ENCODE measurements around the gene C1QTNF1. TPM values are rescaled to one million over a fixed set of nuclear protein-coding genes. Genes with fewer than 3 reads are reported as not detected.

The C1QTNF1 gene
- total RNA-seq, 5 donors from 2014 or later (not counting 1 experiment from before 2014, with no cell fraction given), result 0.10 to 0.57 (median 0.26) TPM; not detected in 1

DNA sequence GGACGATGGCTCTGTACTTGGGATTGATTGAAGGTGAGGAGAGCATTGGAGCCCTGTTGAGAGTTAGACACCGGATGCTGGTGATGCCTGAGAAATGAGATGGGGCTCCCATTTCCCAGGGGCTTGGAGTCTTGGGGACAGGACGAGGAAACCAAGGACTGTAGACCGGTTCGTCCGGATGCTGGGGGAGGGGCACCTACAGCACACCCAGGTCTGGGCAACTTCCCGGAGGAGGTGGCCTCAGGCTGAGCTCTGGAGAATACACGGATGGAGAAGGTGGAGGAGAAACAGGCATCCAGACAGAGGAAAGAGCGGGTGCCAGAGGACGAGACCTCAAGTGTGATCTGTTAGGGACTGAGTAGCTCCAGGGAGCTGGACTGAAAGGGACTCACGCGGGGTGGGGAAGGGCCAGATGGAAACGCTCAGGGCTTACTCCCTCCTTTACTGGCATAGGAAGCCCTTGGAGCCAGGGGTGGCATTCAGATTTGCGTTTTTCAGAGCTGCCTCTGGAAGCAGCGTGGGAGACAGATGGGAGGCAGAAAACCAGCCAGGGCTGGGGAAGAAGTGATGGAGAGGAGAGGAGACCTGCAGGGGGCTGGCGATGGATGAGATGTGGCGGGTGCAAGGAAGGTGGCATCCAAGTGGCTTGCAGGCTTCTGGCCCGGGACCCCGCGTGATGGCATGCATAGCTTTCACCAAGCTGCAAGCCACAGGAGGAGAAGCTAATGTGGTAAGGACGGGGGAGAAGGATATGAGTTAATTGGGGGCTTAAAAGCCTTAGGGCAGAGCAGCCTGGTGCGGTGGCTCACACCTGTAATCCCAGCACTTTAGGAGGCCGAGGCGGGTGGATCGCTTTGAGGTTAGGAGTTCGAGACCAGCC, 8.3 kb downstream of the C1QTNF1 start:
- H3K9me3 ChIP-seq, result no peaks in the 10 kb centered on the region
- Mint-ChIP-seq H3K27me3 (peaks cover 14 to 44% of the 10 kb centered on the region in 2 donors), H3K4me3 (no peak overlapping the region), H3K9me3 (no peaks in the 10 kb centered on the region), H3K36me3 (no peaks in the 10 kb centered on the region), H3K27ac (no peak overlapping the region), H3K4me1 (no peaks in the 10 kb centered on the region)
- ATAC-seq (replicated peaks in 1 of 4) (no peak), DNase-seq (no peak)
- peaks cover 0 to 51% of the 10 kb centered on the region in 2 experiments for H3K27me3 ChIP-seq (replicated peaks in 1 of 2; ENCODE audit: control insufficient read depth in 2 of 2, extremely low read depth in 1 of 2, insufficient read depth in 2 of 2, low read length in 1 of 2)
- H3K27ac ChIP-seq (ENCODE audit: low read length), result no peak overlapping the region
- WGBS (ENCODE audit: insufficient coverage), result 84% methylated on average over 19 of the region's 26 CpGs
- ChIA-PET CTCF (interaction anchor here in 1 of 2 donors (0.6 kb wide), 1 partner anchor 715 kb away, joined by 3 read pairs; no protein-coding TSS in a partner anchor), POLR2A (no interaction called here)
- H3K4me3 ChIP-seq (ENCODE audit: control insufficient read depth in 1 of 2, extremely low read depth in 1 of 2, low read length in 1 of 2), result no peak overlapping the region
- H3K36me3 ChIP-seq (ENCODE audit: control insufficient read depth in 2 of 2, extremely low read depth in 1 of 2, insufficient read depth in 1 of 2, low read length in 1 of 2), result no peaks in the 10 kb centered on the region
- no peaks in the 10 kb centered on the region for H3K4me1 ChIP-seq (ENCODE audit: control insufficient read depth in 1 of 2, extremely low read depth in 1 of 2, insufficient read depth in 2 of 2, low read length in 2 of 2)

DNA sequence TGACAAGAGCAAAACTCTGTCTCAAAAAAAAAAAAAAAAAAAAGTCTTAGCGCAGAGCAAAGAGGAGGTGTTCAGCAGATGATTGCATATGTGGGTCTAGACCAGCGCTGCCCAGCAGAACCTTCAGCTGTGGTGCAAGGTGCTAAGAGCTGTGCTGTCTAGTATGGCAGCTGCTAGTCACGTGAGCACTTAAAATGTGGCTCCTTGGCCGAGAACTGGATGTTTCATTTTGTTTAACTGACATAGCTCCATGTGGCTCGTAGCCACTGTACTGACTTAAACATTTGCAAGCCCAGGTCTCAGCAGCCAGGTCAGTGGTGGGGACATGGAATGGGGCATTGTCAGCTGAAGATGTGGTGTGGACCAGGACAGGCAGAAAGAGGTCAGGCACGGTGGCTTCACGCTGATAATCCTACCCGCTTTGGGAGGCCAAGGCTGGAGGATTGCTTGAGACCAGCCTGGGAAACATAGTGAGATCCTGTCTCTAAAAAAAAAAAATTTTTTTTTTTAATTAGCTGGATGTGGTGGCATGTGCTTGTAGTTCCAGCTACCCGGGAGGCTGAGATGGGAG, 9.2 kb downstream of the C1QTNF1 start:
- ATAC-seq (replicated peaks in 1 of 4) (no peak), DNase-seq (no peak)
- Histone ChIP-seq H3K27me3 (replicated peaks in 1 of 2; ENCODE audit: control insufficient read depth in 2 of 2, extremely low read depth in 1 of 2, insufficient read depth in 2 of 2, low read length in 1 of 2) (peaks cover 0 to 42% of the 10 kb centered on the region in 2 experiments), H3K36me3 (ENCODE audit: control insufficient read depth in 2 of 2, extremely low read depth in 1 of 2, insufficient read depth in 1 of 2, low read length in 1 of 2) (no peaks in the 10 kb centered on the region), H3K4me3 (ENCODE audit: control insufficient read depth in 1 of 2, extremely low read depth in 1 of 2, low read length in 1 of 2) (no peak overlapping the region), H3K4me1 (ENCODE audit: control insufficient read depth in 1 of 2, extremely low read depth in 1 of 2, insufficient read depth in 2 of 2, low read length in 2 of 2) (no peaks in the 10 kb centered on the region), H3K9me3 (no peaks in the 10 kb centered on the region), H3K27ac (ENCODE audit: low read length) (no peak overlapping the region)
- Mint-ChIP-seq H3K9me3 (no peaks in the 10 kb centered on the region), H3K27ac (no peak overlapping the region), H3K36me3 (no peaks in the 10 kb centered on the region), H3K27me3 (peaks cover 14 to 36% of the 10 kb centered on the region in 2 donors), H3K4me1 (no peaks in the 10 kb centered on the region), H3K4me3 (no peak overlapping the region)
- 87% methylated on average over 6 of the region's 9 CpGs for WGBS (ENCODE audit: insufficient coverage)
- ChIA-PET CTCF (interaction anchor here in 1 of 2 donors (0.6 kb wide), 1 partner anchor 716 kb away, joined by 3 read pairs; no protein-coding TSS in a partner anchor), POLR2A (interaction anchor here (0.6 to 0.7 kb wide), 2 partner anchors 23 to 1013 kb away, joined by 3 to 8 read pairs; no protein-coding TSS in a partner anchor)

- no peaks in the 10 kb centered on the region for H3K9me3 ChIP-seq
- CTCF ChIA-PET, result no interaction called here
- H3K27ac Mint-ChIP-seq, result no peak overlapping the region
- H3K27me3 ChIP-seq (replicated peaks in 1 of 2; ENCODE audit: control insufficient read depth in 2 of 2, extremely low read depth in 1 of 2, insufficient read depth in 2 of 2, low read length in 1 of 2), result peaks cover 0 to 38% of the 10 kb centered on the region in 2 experiments
- H3K4me1 ChIP-seq (ENCODE audit: control insufficient read depth in 1 of 2, extremely low read depth in 1 of 2, insufficient read depth in 2 of 2, low read length in 2 of 2), result no peaks in the 10 kb centered on the region
- no peaks in the 10 kb centered on the region for H3K9me3 Mint-ChIP-seq
- no peaks in the 10 kb centered on the region for H3K4me1 Mint-ChIP-seq
- H3K4me3 Mint-ChIP-seq, result no peak overlapping the region
- ATAC-seq (replicated peaks in 1 of 4), result no peak
- no peaks in the 10 kb centered on the region for H3K36me3 ChIP-seq (ENCODE audit: control insufficient read depth in 2 of 2, extremely low read depth in 1 of 2, insufficient read depth in 1 of 2, low read length in 1 of 2)
- peaks cover 14 to 28% of the 10 kb centered on the region in 2 donors for H3K27me3 Mint-ChIP-seq
- 88% methylated on average over 18 of the region's 28 CpGs for WGBS (ENCODE audit: insufficient coverage)
- H3K36me3 Mint-ChIP-seq, result no peaks in the 10 kb centered on the region
- no peak for DNase-seq
- H3K4me3 ChIP-seq (ENCODE audit: control insufficient read depth in 1 of 2, extremely low read depth in 1 of 2, low read length in 1 of 2), result no peak overlapping the region
- no peak overlapping the region for H3K27ac ChIP-seq (ENCODE audit: low read length)
- POLR2A ChIA-PET, result interaction anchor here in 1 of 2 donors (0.6 kb wide), 1 partner anchor 1014 kb away, joined by 3 read pairs; no protein-coding TSS in a partner anchor
Observed at GRCh38 chr17:79033741-79034501, 10.0 kb downstream of the C1QTNF1 start.

DNA sequence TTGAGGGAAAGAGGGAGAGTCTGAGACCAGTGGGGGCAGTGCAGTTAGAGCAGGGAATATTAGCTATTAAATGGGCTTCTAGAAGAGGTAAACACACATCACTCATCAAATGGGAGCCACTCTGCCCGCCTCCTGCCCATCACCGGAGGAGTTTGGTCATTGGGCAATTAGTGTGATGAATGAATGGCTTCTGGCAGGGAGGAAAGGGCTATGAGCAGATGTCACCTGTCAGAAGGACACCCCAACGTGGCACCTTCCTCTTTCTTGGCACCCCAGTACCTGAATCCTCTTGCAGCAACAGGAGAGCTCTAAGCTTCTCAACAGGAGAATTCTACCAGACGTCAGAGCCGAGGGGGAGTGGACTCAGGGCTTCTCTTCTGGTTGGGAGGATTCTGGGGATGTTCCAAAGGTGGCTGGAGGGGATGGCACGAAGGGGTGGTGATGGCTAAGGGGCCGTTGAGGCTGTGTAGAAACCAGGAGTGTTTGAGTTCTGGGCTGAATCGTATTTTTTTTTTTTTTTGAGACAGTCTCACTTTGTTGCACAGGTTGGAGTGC, 11.0 kb downstream of the C1QTNF1 start:
- CTCF ChIA-PET, result no interaction called here
- H3K27ac Mint-ChIP-seq, result no peak overlapping the region

DNA sequence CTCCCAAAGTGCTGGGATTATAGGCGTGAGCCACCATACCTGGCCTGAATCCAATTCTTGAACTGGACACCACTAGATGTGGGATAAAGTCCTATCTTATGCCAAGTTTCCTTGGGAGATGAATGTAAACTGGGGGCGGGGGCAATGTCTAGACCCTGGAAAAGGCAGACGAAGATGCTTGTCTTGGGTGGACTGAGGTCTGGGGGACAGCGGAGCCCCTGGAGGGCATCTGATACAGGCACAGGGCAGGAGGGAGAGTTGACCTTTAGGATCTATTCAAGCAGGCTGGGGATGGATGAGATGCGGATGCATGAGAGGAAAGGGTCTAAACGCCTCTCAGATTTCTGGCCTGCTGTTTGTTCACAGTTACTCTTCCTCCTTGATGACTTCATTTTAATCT, 11.7 kb downstream of the C1QTNF1 start:
- ChIA-PET CTCF (no interaction called here), POLR2A (no interaction called here)
- Mint-ChIP-seq H3K4me1 (no peaks in the 10 kb centered on the region), H3K4me3 (no peak overlapping the region), H3K27me3 (peaks cover 14 to 16% of the 10 kb centered on the region in 2 donors), H3K9me3 (no peaks in the 10 kb centered on the region), H3K27ac (no peak overlapping the region), H3K36me3 (no peaks in the 10 kb centered on the region)
- no peak overlapping the region for H3K27ac ChIP-seq (ENCODE audit: low read length)
- H3K4me3 ChIP-seq (ENCODE audit: control insufficient read depth in 1 of 2, extremely low read depth in 1 of 2, low read length in 1 of 2), result no peak overlapping the region
- DNase-seq (no peak), ATAC-seq (replicated peaks in 1 of 4) (no peak)
- no peaks in the 10 kb centered on the region for H3K9me3 ChIP-seq
- peaks cover 0 to 29% of the 10 kb centered on the region in 2 experiments for H3K27me3 ChIP-seq (replicated peaks in 1 of 2; ENCODE audit: control insufficient read depth in 2 of 2, extremely low read depth in 1 of 2, insufficient read depth in 2 of 2, low read length in 1 of 2)
- H3K4me1 ChIP-seq (ENCODE audit: control insufficient read depth in 1 of 2, extremely low read depth in 1 of 2, insufficient read depth in 2 of 2, low read length in 2 of 2), result no peaks in the 10 kb centered on the region
- 82% methylated on average over 2 of the region's 6 CpGs for WGBS (ENCODE audit: insufficient coverage)
- no peaks in the 10 kb centered on the region for H3K36me3 ChIP-seq (ENCODE audit: control insufficient read depth in 2 of 2, extremely low read depth in 1 of 2, insufficient read depth in 1 of 2, low read length in 1 of 2)

More for the DNA sequence above, 11.0 kb downstream of the C1QTNF1 start:
- no peak overlapping the region for H3K4me3 Mint-ChIP-seq
- no peaks in the 10 kb centered on the region for H3K4me1 ChIP-seq (ENCODE audit: control insufficient read depth in 1 of 2, extremely low read depth in 1 of 2, insufficient read depth in 2 of 2, low read length in 2 of 2)
- 58% methylated on average over 3 of the region's 8 CpGs for WGBS (ENCODE audit: insufficient coverage)
- DNase-seq (no peak), ATAC-seq (replicated peaks in 1 of 4) (no peak)
- H3K9me3 Mint-ChIP-seq, result no peaks in the 10 kb centered on the region
- H3K4me3 ChIP-seq (ENCODE audit: control insufficient read depth in 1 of 2, extremely low read depth in 1 of 2, low read length in 1 of 2), result no peak overlapping the region
- no peak overlapping the region for H3K27ac ChIP-seq (ENCODE audit: low read length)
- peaks cover 14 to 21% of the 10 kb centered on the region in 2 donors for H3K27me3 Mint-ChIP-seq
- no peaks in the 10 kb centered on the region for H3K36me3 Mint-ChIP-seq
- no peaks in the 10 kb centered on the region for H3K36me3 ChIP-seq (ENCODE audit: control insufficient read depth in 2 of 2, extremely low read depth in 1 of 2, insufficient read depth in 1 of 2, low read length in 1 of 2)
- peaks cover 0 to 29% of the 10 kb centered on the region in 2 experiments for H3K27me3 ChIP-seq (replicated peaks in 1 of 2; ENCODE audit: control insufficient read depth in 2 of 2, extremely low read depth in 1 of 2, insufficient read depth in 2 of 2, low read length in 1 of 2)
- POLR2A ChIA-PET, result no interaction called here
- no peaks in the 10 kb centered on the region for H3K9me3 ChIP-seq
- H3K4me1 Mint-ChIP-seq, result no peaks in the 10 kb centered on the region

- no peak overlapping the region for H3K4me3 ChIP-seq (ENCODE audit: control insufficient read depth in 1 of 2, extremely low read depth in 1 of 2, low read length in 1 of 2)
- no peak overlapping the region for H3K27ac ChIP-seq (ENCODE audit: low read length)
- no peaks in the 10 kb centered on the region for H3K9me3 ChIP-seq
- ChIA-PET POLR2A (no interaction called here), CTCF (no interaction called here)
- Mint-ChIP-seq H3K36me3 (no peaks in the 10 kb centered on the region), H3K27ac (no peak overlapping the region), H3K4me3 (no peak overlapping the region), H3K4me1 (no peaks in the 10 kb centered on the region), H3K9me3 (no peaks in the 10 kb centered on the region), H3K27me3 (peaks cover 12 to 16% of the 10 kb centered on the region in 2 donors)
- H3K4me1 ChIP-seq (ENCODE audit: control insufficient read depth in 1 of 2, extremely low read depth in 1 of 2, insufficient read depth in 2 of 2, low read length in 2 of 2), result no peaks in the 10 kb centered on the region
- 80% methylated on average over 2 of the region's 6 CpGs for WGBS (ENCODE audit: insufficient coverage)
- peaks cover 0 to 27% of the 10 kb centered on the region in 2 experiments for H3K27me3 ChIP-seq (replicated peaks in 1 of 2; ENCODE audit: control insufficient read depth in 2 of 2, extremely low read depth in 1 of 2, insufficient read depth in 2 of 2, low read length in 1 of 2)
- no peaks in the 10 kb centered on the region for H3K36me3 ChIP-seq (ENCODE audit: control insufficient read depth in 2 of 2, extremely low read depth in 1 of 2, insufficient read depth in 1 of 2, low read length in 1 of 2)
- DNase-seq (no peak), ATAC-seq (replicated peaks in 1 of 4) (no peak)
Observed at GRCh38 chr17:79036181-79036580, 12.2 kb downstream of the C1QTNF1 start.

All from T-cell (primary cell).